T-helper 9 cell (primary cell): Measurements from ENCODE around the gene AGRN.
A peak's percentile ranks its signal among the peaks of the same experiment; 100 is the strongest.
"Not testable (repeated sequence)": the region's sequence is repeated elsewhere in the genome, so short reads cannot be mapped to it uniquely, and the experiment has no call there.

Source experiments
- DNase-seq: peaks from one replicate; pipeline ENCODE4 v3.0.0-alpha.2; 2020

AGRN gene

GRCh38 chr1:1021010-1021919 lies 1.3 kb downstream of the AGRN start:
- no peak for DNase-seq

- no peak for DNase-seq
Observed at GRCh38 chr1:1021920-1022259, 2.0 kb downstream of the AGRN start.

- no peak for DNase-seq
Observed at GRCh38 chr1:1022302-1023009, 2.5 kb downstream of the AGRN start.

GRCh38 chr1:1023700-1024099 lies 3.8 kb downstream of the AGRN start:
- DNase-seq, result no peak

GRCh38 chr1:1024149-1024770 lies 4.3 kb downstream of the AGRN start:
- no peak for DNase-seq

- no peak for DNase-seq
Observed at GRCh38 chr1:1024771-1025699, 5.1 kb downstream of the AGRN start.

GRCh38 chr1:1025730-1026129 lies 5.8 kb downstream of the AGRN start:
- no peak for DNase-seq

- no peak for DNase-seq
Observed at GRCh38 chr1:1026599-1027413, 6.9 kb downstream of the AGRN start.

- DNase-seq, result no peak
Observed at GRCh38 chr1:1027791-1028190, 7.9 kb downstream of the AGRN start.

GRCh38 chr1:1030867-1031658 lies 11.1 kb downstream of the AGRN start:
- DNase-seq, result not testable (repeated sequence)

- no peak for DNase-seq
Observed at GRCh38 chr1:1031659-1032235, 11.8 kb downstream of the AGRN start.

GRCh38 chr1:1032424-1032823 lies 12.5 kb downstream of the AGRN start:
- DNase-seq, result no peak

GRCh38 chr1:1033009-1033587 lies 13.2 kb downstream of the AGRN start:
- DNase-seq, result peak; percentile 75

GRCh38 chr1:1033731-1034438 lies 14.0 kb downstream of the AGRN start:
- no peak for DNase-seq

GRCh38 chr1:1034439-1034781 lies 14.5 kb downstream of the AGRN start:
- DNase-seq, result no peak

GRCh38 chr1:1035291-1035943 lies 15.5 kb downstream of the AGRN start:
- no peak for DNase-seq

GRCh38 chr1:1037366-1038327 lies 17.7 kb downstream of the AGRN start:
- no peak for DNase-seq

GRCh38 chr1:1038694-1039093 lies 18.8 kb downstream of the AGRN start:
- no peak for DNase-seq
